OCI-LY1 (cell line): Measurements from ENCODE around the gene EIF2B1.

ENCODE experiments used
- CTCF ChIP-seq: fragments of 200-600 bp; sonication (generic), shearing (Covaris generic); IDR thresholded peaks from 2 replicates; pipeline ENCODE4 v1.5.1; 2017; ENCODE audit warnings: mild to moderate bottlenecking, antibody characterized with exemption, low read length, moderate library complexity, mixed read lengths
- EZH2 ChIP-seq: fragments of 200-600 bp; sonication (generic), shearing (Covaris generic); IDR thresholded peaks from 2 replicates; pipeline ENCODE4 v1.8.0; 2017; ENCODE audit warnings: borderline replicate concordance, mixed run types, mild to moderate bottlenecking, antibody characterized with exemption, low read length, moderate library complexity, mixed read lengths

GRCh38 chr12:123573870-123574269, 59.6 kb downstream of the EIF2B1 start:
- TF ChIP-seq CTCF (no peak), EZH2 (no peak)
